Liver (tissue), 3 donors: ENCODE measurements around the gene HTR3E.

Experiments
- HNF4G ChIP-seq: IDR thresholded peaks from 2 replicates; pipeline ENCODE4 v1.6.1; 2016; ENCODE audit warnings: antibody characterized with exemption
- JUND ChIP-seq, 2 donors: IDR thresholded peaks; 2 replicates each; pipeline ENCODE4 v1.6.1; 2016; ENCODE audit warnings: antibody characterized with exemption in 2 of 2
- SP1 ChIP-seq: IDR thresholded peaks from 2 replicates; pipeline ENCODE4 v1.6.1; 2018; ENCODE audit warnings: antibody characterized with exemption, mild to moderate bottlenecking
- TAF1 ChIP-seq: conservative IDR thresholded peaks from 2 replicates; pipeline ENCODE4 v1.6.1; 2016; ENCODE audit warnings: antibody characterized with exemption, mild to moderate bottlenecking
- YY1 ChIP-seq: IDR thresholded peaks from 2 replicates; pipeline ENCODE4 v1.6.1; 2016; ENCODE audit warnings: antibody characterized with exemption, mild to moderate bottlenecking
- TF ChIP-seq, protein P1 (sequence below): IDR thresholded peaks from 2 replicates; pipeline ENCODE4 v1.6.1; 2016; ENCODE audit warnings: antibody characterized with exemption, mild to moderate bottlenecking
- TF ChIP-seq, protein P2 (sequence below): fragments of 150-350 bp; IDR thresholded peaks from 2 replicates; pipeline ENCODE4 v1.5.1; 2017; ENCODE audit warnings: improper control_type of control experiment, low read depth, low read length; ENCODE audit not compliant: missing input control
- TF ChIP-seq, protein P3 (sequence below): IDR thresholded peaks from 2 replicates; pipeline ENCODE4 v1.6.1; 2016; ENCODE audit warnings: antibody characterized with exemption
- donor health status: healthy.
- donor health status: healthy.

DNA sequence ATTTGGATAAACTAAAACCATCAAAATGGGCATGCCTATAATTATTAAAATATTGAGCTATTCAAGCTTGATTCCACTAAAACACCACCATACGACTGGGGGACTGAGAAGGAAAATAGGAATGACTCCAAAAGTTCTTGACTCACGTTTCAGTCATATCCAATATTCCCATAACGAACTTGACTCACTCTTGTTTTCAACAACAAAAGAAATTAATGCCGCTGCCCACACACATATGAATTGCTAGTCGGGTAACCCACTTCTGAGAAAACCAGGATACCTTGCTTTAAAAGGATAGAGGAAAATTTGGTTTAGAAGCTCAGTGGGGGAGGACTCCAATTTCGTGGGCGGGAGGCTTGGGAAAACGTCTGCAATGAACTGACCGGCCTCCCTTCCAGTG is 38.8 kb upstream of the HTR3E start:
- TF ChIP-seq, protein P1, sequence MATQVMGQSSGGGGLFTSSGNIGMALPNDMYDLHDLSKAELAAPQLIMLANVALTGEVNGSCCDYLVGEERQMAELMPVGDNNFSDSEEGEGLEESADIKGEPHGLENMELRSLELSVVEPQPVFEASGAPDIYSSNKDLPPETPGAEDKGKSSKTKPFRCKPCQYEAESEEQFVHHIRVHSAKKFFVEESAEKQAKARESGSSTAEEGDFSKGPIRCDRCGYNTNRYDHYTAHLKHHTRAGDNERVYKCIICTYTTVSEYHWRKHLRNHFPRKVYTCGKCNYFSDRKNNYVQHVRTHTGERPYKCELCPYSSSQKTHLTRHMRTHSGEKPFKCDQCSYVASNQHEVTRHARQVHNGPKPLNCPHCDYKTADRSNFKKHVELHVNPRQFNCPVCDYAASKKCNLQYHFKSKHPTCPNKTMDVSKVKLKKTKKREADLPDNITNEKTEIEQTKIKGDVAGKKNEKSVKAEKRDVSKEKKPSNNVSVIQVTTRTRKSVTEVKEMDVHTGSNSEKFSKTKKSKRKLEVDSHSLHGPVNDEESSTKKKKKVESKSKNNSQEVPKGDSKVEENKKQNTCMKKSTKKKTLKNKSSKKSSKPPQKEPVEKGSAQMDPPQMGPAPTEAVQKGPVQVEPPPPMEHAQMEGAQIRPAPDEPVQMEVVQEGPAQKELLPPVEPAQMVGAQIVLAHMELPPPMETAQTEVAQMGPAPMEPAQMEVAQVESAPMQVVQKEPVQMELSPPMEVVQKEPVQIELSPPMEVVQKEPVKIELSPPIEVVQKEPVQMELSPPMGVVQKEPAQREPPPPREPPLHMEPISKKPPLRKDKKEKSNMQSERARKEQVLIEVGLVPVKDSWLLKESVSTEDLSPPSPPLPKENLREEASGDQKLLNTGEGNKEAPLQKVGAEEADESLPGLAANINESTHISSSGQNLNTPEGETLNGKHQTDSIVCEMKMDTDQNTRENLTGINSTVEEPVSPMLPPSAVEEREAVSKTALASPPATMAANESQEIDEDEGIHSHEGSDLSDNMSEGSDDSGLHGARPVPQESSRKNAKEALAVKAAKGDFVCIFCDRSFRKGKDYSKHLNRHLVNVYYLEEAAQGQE: no peak
- TF ChIP-seq JUND (IDR thresholded peaks at IDR 0.05): no peak
- TF ChIP-seq, protein P2, sequence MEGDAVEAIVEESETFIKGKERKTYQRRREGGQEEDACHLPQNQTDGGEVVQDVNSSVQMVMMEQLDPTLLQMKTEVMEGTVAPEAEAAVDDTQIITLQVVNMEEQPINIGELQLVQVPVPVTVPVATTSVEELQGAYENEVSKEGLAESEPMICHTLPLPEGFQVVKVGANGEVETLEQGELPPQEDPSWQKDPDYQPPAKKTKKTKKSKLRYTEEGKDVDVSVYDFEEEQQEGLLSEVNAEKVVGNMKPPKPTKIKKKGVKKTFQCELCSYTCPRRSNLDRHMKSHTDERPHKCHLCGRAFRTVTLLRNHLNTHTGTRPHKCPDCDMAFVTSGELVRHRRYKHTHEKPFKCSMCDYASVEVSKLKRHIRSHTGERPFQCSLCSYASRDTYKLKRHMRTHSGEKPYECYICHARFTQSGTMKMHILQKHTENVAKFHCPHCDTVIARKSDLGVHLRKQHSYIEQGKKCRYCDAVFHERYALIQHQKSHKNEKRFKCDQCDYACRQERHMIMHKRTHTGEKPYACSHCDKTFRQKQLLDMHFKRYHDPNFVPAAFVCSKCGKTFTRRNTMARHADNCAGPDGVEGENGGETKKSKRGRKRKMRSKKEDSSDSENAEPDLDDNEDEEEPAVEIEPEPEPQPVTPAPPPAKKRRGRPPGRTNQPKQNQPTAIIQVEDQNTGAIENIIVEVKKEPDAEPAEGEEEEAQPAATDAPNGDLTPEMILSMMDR: no peak
- TF ChIP-seq, protein P3, sequence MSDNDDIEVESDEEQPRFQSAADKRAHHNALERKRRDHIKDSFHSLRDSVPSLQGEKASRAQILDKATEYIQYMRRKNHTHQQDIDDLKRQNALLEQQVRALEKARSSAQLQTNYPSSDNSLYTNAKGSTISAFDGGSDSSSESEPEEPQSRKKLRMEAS: no peak
- no peak for TF ChIP-seq HNF4G
- no peak for TF ChIP-seq TAF1
- no peak for TF ChIP-seq SP1
- no peak for TF ChIP-seq YY1
